Neural cell (in vitro differentiated cells): Measurements from ENCODE around the gene TXNRD1. TPM values are rescaled to one million over a fixed set of nuclear protein-coding genes. Genes with fewer than 3 reads are reported as not detected.

Experiments
- H2AFZ ChIP-seq: fragments of 200-600, 300-800 bp; sonication (generic), shearing (Covaris generic); 2 replicates; pipeline ENCODE4 v1.6.0; 2014; ENCODE audit warnings: low read depth, mild to moderate bottlenecking, antibody characterized with exemption, low read length, moderate library complexity
- H3F3A ChIP-seq: fragments of 200-600 bp; shearing (Covaris generic); 2 replicates; pipeline ENCODE4 v1.6.1; 2016; ENCODE audit warnings: mild to moderate bottlenecking, moderate library complexity, mixed read lengths, antibody characterized with exemption, low read length; ENCODE audit not compliant: insufficient read depth, poor library complexity, severe bottlenecking
- H3K27ac ChIP-seq: fragments of 200-600, 300-800 bp; sonication (generic), shearing (Covaris generic); 2 replicates; pipeline ENCODE4 v1.5.1; 2014; ENCODE audit warnings: mild to moderate bottlenecking, low read length, moderate library complexity
- H3K27me3 ChIP-seq: fragments of 300-800, 200-600 bp; sonication (generic), shearing (Covaris generic); 2 replicates; pipeline ENCODE4 v1.6.0; 2014; ENCODE audit warnings: mild to moderate bottlenecking, low read depth, low read length, moderate library complexity; ENCODE audit not compliant: insufficient read depth
- H3K36me3 ChIP-seq: fragments of 300-800, 200-600 bp; sonication (generic), shearing (Covaris generic); 2 replicates; pipeline ENCODE4 v1.5.1; 2014; ENCODE audit warnings: mild to moderate bottlenecking, antibody characterized with exemption, low read length, moderate library complexity; ENCODE audit not compliant: insufficient read depth
- H3K4me2 ChIP-seq: fragments of 300-800, 200-600 bp; sonication (generic), shearing (Covaris generic); 2 replicates; pipeline ENCODE4 v1.6.0; 2014; ENCODE audit warnings: mild to moderate bottlenecking, low read length
- H3K4me3 ChIP-seq: fragments of 300-800, 200-600 bp; sonication (generic), shearing (Covaris generic); 2 replicates; pipeline ENCODE4 v1.5.1; 2014; ENCODE audit warnings: mild to moderate bottlenecking, low read length, moderate library complexity
- H3K79me2 ChIP-seq: fragments of 200-600 bp; shearing (Covaris generic); replicated peaks from 2 replicates; pipeline ENCODE4 v1.6.0; 2014; ENCODE audit warnings: mild to moderate bottlenecking, low read length, moderate library complexity; ENCODE audit not compliant: insufficient read depth
- H3K9ac ChIP-seq: fragments of 300-800, 200-600 bp; sonication (generic), shearing (Covaris generic); 2 replicates; pipeline ENCODE4 v1.6.1; 2016; ENCODE audit warnings: mild to moderate bottlenecking, low read length, mixed read lengths
- H3K9me2 ChIP-seq: fragments of 200-600 bp; shearing (Covaris generic); 2 replicates; pipeline ENCODE4 v1.6.1; 2016; ENCODE audit warnings: mild to moderate bottlenecking, low read length, mixed read lengths; ENCODE audit not compliant: insufficient read depth
- H3K9me3 ChIP-seq: fragments of 200-600, 300-800 bp; sonication (generic), shearing (Covaris generic); 2 replicates; pipeline ENCODE4 v1.6.1; 2016; ENCODE audit warnings: mild to moderate bottlenecking, mixed run types, low read length, moderate library complexity, mixed read lengths
- H4K20me1 ChIP-seq: fragments of 200-600 bp; shearing (Covaris generic); 2 replicates; pipeline ENCODE4 v1.6.1; 2016; ENCODE audit warnings: mild to moderate bottlenecking, mixed run types; ENCODE audit not compliant: insufficient read depth
- EP300 ChIP-seq: fragments of 450-650 bp; conservative IDR thresholded peaks from 2 replicates; pipeline ENCODE4 v1.6.1; 2014; ENCODE audit warnings: antibody characterized with exemption, mild to moderate bottlenecking, moderate library complexity; ENCODE audit not compliant: poor library complexity, severe bottlenecking
- EZH2 ChIP-seq: fragments of 200-600, 300-800 bp; shearing (Covaris generic), sonication (generic); IDR thresholded peaks from 2 replicates; pipeline ENCODE4 v1.6.1; 2014; ENCODE audit warnings: antibody characterized with exemption, low read length, borderline replicate concordance, mild to moderate bottlenecking; ENCODE audit not compliant: insufficient read depth, poor library complexity, severe bottlenecking
- MXI1 ChIP-seq: fragments of 450-650 bp; conservative IDR thresholded peaks from 2 replicates; pipeline ENCODE4 v1.6.1; 2014; ENCODE audit warnings: antibody characterized with exemption, mild to moderate bottlenecking; ENCODE audit not compliant: poor library complexity, severe bottlenecking
- POLR2AphosphoS5 ChIP-seq: IDR thresholded peaks from 2 replicates; pipeline ENCODE4 v1.6.1; 2012
- SMC3 ChIP-seq: fragments of 450-650 bp; conservative IDR thresholded peaks from 2 replicates; pipeline ENCODE4 v1.6.1; 2014; ENCODE audit warnings: antibody characterized with exemption, mild to moderate bottlenecking, moderate library complexity; ENCODE audit not compliant: poor library complexity
- TAF1 ChIP-seq: IDR thresholded peaks from 2 replicates; pipeline ENCODE4 v1.6.1; 2012; ENCODE audit warnings: low read depth
- polyA plus RNA-seq: library from polyadenylated mRNA; depleted of rRNA; stranded (reverse); fragments of >200 nt; gene quantifications from 2 replicates; pipeline ENCODE4 v1.2.3, GENCODE V29; 2014
- TF ChIP-seq, protein P1 (sequence below): IDR thresholded peaks from 2 replicates; pipeline ENCODE4 v1.6.1; 2012; ENCODE audit warnings: borderline replicate concordance
- TF ChIP-seq, protein P2 (sequence below): fragments of 450-650 bp; IDR thresholded peaks from 2 replicates; pipeline ENCODE4 v1.5.1; 2014; ENCODE audit warnings: antibody characterized with exemption, mild to moderate bottlenecking, moderate library complexity; ENCODE audit not compliant: poor library complexity, severe bottlenecking

TXNRD1 gene
- polyA plus RNA-seq, 1 donor from 2014 or later = 59.6 TPM

DNA sequence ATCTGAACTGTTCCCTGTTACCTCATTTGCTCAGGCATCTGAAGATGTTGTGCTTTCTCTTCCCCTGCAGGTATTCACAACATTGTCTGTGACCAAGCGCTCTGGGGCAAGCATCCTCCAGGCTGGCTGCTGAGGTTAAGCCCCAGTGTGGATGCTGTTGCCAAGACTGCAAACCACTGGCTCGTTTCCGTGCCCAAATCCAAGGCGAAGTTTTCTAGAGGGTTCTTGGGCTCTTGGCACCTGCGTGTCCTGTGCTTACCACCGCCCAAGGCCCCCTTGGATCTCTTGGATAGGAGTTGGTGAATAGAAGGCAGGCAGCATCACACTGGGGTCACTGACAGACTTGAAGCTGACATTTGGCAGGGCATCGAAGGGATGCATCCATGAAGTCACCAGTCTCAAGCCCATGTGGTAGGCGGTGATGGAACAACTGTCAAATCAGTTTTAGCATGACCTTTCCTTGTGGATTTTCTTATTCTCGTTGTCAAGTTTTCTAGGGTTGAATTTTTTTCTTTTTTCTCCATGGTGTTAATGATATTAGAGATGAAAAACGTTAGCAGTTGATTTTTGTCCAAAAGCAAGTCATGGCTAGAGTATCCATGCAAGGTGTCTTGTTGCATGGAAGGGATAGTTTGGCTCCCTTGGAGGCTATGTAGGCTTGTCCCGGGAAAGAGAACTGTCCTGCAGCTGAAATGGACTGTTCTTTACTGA, 132.9 kb downstream of the TXNRD1 start:
- peaks cover 4% of the 10 kb centered on the region for H3K36me3 ChIP-seq
- TF ChIP-seq MXI1 (no peak), EP300 (no peak), SMC3 (no peak), POLR2AphosphoS5 (no peak), TAF1 (no peak), EZH2 (no peak)
- TF ChIP-seq, protein P1, sequence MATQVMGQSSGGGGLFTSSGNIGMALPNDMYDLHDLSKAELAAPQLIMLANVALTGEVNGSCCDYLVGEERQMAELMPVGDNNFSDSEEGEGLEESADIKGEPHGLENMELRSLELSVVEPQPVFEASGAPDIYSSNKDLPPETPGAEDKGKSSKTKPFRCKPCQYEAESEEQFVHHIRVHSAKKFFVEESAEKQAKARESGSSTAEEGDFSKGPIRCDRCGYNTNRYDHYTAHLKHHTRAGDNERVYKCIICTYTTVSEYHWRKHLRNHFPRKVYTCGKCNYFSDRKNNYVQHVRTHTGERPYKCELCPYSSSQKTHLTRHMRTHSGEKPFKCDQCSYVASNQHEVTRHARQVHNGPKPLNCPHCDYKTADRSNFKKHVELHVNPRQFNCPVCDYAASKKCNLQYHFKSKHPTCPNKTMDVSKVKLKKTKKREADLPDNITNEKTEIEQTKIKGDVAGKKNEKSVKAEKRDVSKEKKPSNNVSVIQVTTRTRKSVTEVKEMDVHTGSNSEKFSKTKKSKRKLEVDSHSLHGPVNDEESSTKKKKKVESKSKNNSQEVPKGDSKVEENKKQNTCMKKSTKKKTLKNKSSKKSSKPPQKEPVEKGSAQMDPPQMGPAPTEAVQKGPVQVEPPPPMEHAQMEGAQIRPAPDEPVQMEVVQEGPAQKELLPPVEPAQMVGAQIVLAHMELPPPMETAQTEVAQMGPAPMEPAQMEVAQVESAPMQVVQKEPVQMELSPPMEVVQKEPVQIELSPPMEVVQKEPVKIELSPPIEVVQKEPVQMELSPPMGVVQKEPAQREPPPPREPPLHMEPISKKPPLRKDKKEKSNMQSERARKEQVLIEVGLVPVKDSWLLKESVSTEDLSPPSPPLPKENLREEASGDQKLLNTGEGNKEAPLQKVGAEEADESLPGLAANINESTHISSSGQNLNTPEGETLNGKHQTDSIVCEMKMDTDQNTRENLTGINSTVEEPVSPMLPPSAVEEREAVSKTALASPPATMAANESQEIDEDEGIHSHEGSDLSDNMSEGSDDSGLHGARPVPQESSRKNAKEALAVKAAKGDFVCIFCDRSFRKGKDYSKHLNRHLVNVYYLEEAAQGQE = no peak

DNA sequence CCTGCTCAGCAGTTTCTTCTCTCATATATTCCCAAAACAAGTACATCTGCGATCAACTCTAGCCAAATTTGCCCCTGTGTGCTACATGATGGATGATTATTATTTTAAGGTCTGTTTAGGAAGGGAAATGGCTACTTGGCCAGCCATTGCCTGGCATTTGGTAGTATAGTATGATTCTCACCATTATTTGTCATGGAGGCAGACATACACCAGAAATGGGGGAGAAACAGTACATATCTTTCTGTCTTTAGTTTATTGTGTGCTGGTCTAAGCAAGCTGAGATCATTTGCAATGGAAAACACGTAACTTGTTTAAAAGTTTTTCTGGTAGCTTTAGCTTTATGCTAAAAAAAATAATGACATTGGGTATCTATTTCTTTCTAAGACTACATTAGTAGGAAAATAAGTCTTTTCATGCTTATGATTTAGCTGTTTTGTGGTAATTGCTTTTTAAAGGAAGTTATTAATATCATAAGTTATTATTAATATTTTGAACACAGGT, 133.5 kb downstream of the TXNRD1 start:
- Histone ChIP-seq H3K4me3 (no peak overlapping the region), H4K20me1 (no peaks in the 10 kb centered on the region), H3K27ac (no peak overlapping the region), H3K36me3 (peaks cover 4% of the 10 kb centered on the region), H3K27me3 (no peaks in the 10 kb centered on the region), H3K9ac (no peak overlapping the region), H3K79me2 (no peaks in the 10 kb centered on the region), H2AFZ (no peak overlapping the region), H3K9me2 (no peaks in the 10 kb centered on the region), H3K9me3 (no peaks in the 10 kb centered on the region), H3K4me2 (no peak overlapping the region), H3F3A (no peaks in the 10 kb centered on the region)
- no peak for TF ChIP-seq EP300
- TF ChIP-seq, protein P2, sequence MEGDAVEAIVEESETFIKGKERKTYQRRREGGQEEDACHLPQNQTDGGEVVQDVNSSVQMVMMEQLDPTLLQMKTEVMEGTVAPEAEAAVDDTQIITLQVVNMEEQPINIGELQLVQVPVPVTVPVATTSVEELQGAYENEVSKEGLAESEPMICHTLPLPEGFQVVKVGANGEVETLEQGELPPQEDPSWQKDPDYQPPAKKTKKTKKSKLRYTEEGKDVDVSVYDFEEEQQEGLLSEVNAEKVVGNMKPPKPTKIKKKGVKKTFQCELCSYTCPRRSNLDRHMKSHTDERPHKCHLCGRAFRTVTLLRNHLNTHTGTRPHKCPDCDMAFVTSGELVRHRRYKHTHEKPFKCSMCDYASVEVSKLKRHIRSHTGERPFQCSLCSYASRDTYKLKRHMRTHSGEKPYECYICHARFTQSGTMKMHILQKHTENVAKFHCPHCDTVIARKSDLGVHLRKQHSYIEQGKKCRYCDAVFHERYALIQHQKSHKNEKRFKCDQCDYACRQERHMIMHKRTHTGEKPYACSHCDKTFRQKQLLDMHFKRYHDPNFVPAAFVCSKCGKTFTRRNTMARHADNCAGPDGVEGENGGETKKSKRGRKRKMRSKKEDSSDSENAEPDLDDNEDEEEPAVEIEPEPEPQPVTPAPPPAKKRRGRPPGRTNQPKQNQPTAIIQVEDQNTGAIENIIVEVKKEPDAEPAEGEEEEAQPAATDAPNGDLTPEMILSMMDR = no peak
- no peak for TF ChIP-seq EZH2
- TF ChIP-seq TAF1 = no peak

More for the DNA sequence above, 132.9 kb downstream of the TXNRD1 start:
- H3K27ac ChIP-seq = no peak overlapping the region
- H3K9me2 ChIP-seq = no peaks in the 10 kb centered on the region
- H3K9ac ChIP-seq = no peak overlapping the region
- H3K9me3 ChIP-seq = no peaks in the 10 kb centered on the region
- no peaks in the 10 kb centered on the region for H3K27me3 ChIP-seq
- no peaks in the 10 kb centered on the region for H3K79me2 ChIP-seq
- H3K4me3 ChIP-seq = no peak overlapping the region
- no peaks in the 10 kb centered on the region for H3F3A ChIP-seq
- H2AFZ ChIP-seq = no peak overlapping the region
- H3K4me2 ChIP-seq = no peak overlapping the region
- no peaks in the 10 kb centered on the region for H4K20me1 ChIP-seq
